ENCODE measurements around the gene TMEM60. TPM values are rescaled to one million over a fixed set of nuclear protein-coding genes. Genes with fewer than 3 reads are reported as not detected.

The TMEM60 gene
- total and polyA plus RNA-seq, 2 of the 8 experiments (the other 6 are each of a cell fraction or from before 2014, with no cell fraction given), result 22.1 to 29.2 TPM

GRCh38 chr7:77799078-77799964 is 1.1 kb upstream of the TMEM60 start (continued):
- TF ChIP-seq HDAC6 (IDR thresholded peaks at IDR 0.05; ENCODE audit: low read depth, low read length), result no peak
- TF ChIP-seq, protein P1, sequence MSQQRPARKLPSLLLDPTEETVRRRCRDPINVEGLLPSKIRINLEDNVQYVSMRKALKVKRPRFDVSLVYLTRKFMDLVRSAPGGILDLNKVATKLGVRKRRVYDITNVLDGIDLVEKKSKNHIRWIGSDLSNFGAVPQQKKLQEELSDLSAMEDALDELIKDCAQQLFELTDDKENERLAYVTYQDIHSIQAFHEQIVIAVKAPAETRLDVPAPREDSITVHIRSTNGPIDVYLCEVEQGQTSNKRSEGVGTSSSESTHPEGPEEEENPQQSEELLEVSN (IDR thresholded peaks at IDR 0.05), result no peak
- TF ChIP-seq EZH2 (IDR thresholded peaks at IDR 0.05; ENCODE audit: low read depth, low read length, severe bottlenecking), result no peak
- no peak for TF ChIP-seq SIRT6 (IDR thresholded peaks at IDR 0.05; ENCODE audit: low read length)
- no peak for TF ChIP-seq BRCA1 (IDR thresholded peaks at IDR 0.05; ENCODE audit: low read depth, low read length)
- TF ChIP-seq KDM5A (IDR thresholded peaks at IDR 0.05; ENCODE audit: low read length), result no peak
- no peak for TF ChIP-seq POU5F1 (IDR thresholded peaks at IDR 0.05; ENCODE audit: low read depth, low read length)
- peak; percentile 86; the same call in 1 of the 2 replicates for TF ChIP-seq RBBP5 (IDR thresholded peaks at IDR 0.05; ENCODE audit: borderline replicate concordance, low read depth, low read length)
